OCI-LY7 (cell line): ENCODE results near the gene NFIA. TPM values are rescaled to one million over a fixed set of nuclear protein-coding genes. Genes with fewer than 3 reads are reported as not detected.
A peak's percentile ranks its signal among the peaks of the same experiment; 100 is the strongest.
"Not testable (repeated sequence)": the region's sequence is repeated elsewhere in the genome, so short reads cannot be mapped to it uniquely, and the experiment has no call there.

ENCODE experiments used
- BruUV-seq: library from RNA; stranded (reverse); fragments of 400-500 nt; replicated peaks from 2 replicates; lab custom pipeline; 2021; lab: Mats Ljungman, UMichigan
- CTCF ChIA-PET: fragments of 300-600 bp; sonication (Branson Sonifier 250); formaldehyde crosslinking; loops from one replicate; lab custom pipeline; 2022; ENCODE audit warnings: antibody characterized with exemption; ENCODE audit not compliant: unreplicated experiment; lab: Charles Lee
- POLR2A ChIA-PET: fragments of 300-600 bp; sonication (Branson Sonifier 250); formaldehyde crosslinking; loops from one replicate; lab custom pipeline; 2022; ENCODE audit warnings: antibody characterized with exemption; lab: Charles Lee
- DNase-seq: peaks from one replicate; pipeline ENCODE4 v3.0.0-alpha.2; 2015; ENCODE audit warnings: low spot score
- H2AFZ ChIP-seq: fragments of 200-600 bp; sonication (generic), shearing (Covaris generic); 2 replicates; pipeline ENCODE4 v1.6.1; 2014; ENCODE audit warnings: mild to moderate bottlenecking, antibody characterized with exemption, low read length, moderate library complexity
- H3K27ac ChIP-seq: fragments of 200-600 bp; sonication (generic); 2 replicates; pipeline ENCODE4 v1.5.1; 2014; ENCODE audit warnings: mixed run types, low read depth, mild to moderate bottlenecking, moderate library complexity, low read length, inconsistent platforms; ENCODE audit not compliant: poor library complexity, severe bottlenecking
- H3K36me3 ChIP-seq: fragments of 200-600 bp; sonication (generic); 2 replicates; pipeline ENCODE4 v1.6.1; 2014; ENCODE audit warnings: mild to moderate bottlenecking, antibody characterized with exemption, low read length, moderate library complexity, mixed read lengths; ENCODE audit not compliant: insufficient read depth
- H3K4me1 ChIP-seq: fragments of 200-600 bp; sonication (generic); 2 replicates; pipeline ENCODE4 v1.5.1; 2014; ENCODE audit warnings: mild to moderate bottlenecking, low read length; ENCODE audit not compliant: insufficient read depth, poor library complexity, severe bottlenecking
- H3K4me2 ChIP-seq: fragments of 200-600 bp; sonication (generic); 2 replicates; pipeline ENCODE4 v1.6.1; 2014; ENCODE audit warnings: mild to moderate bottlenecking, low read length
- H3K4me3 ChIP-seq: fragments of 200-600 bp; sonication (generic); 2 replicates; pipeline ENCODE4 v1.5.1; 2014; ENCODE audit warnings: mild to moderate bottlenecking, low read depth, low read length; ENCODE audit not compliant: poor library complexity, severe bottlenecking
- H3K79me2 ChIP-seq: fragments of 200-600 bp; sonication (generic); 2 replicates; pipeline ENCODE4 v1.6.1; 2016; ENCODE audit warnings: low read depth, mild to moderate bottlenecking, low read length, moderate library complexity, mixed read lengths; ENCODE audit not compliant: insufficient read depth
- H3K9me2 ChIP-seq: fragments of 200-600 bp; sonication (generic); 2 replicates; pipeline ENCODE4 v1.6.1; 2016; ENCODE audit warnings: mild to moderate bottlenecking, low read length, mixed read lengths; ENCODE audit not compliant: insufficient read depth
- H3K9me3 ChIP-seq: fragments of 200-600 bp; sonication (generic); 2 replicates; pipeline ENCODE4 v1.6.1; 2014; ENCODE audit warnings: mild to moderate bottlenecking, mixed run types, low read length, mixed read lengths
- H4K20me1 ChIP-seq: fragments of 200-600 bp; sonication (generic); 2 replicates; pipeline ENCODE4 v1.6.1; 2014; ENCODE audit warnings: mild to moderate bottlenecking, antibody characterized with exemption, low read length, moderate library complexity, mixed read lengths; ENCODE audit not compliant: insufficient read depth
- EZH2phosphoT487 ChIP-seq: fragments of 200-600 bp; sonication (generic); IDR thresholded peaks from 2 replicates; pipeline ENCODE4 v1.6.1; 2018; ENCODE audit warnings: low read depth, borderline replicate concordance, mild to moderate bottlenecking, mixed run types, antibody characterized with exemption, low read length, moderate library complexity, mixed read lengths
- intact Hi-C: fragments of 100-400 bp; cut with micrococcal nuclease; formaldehyde crosslinking; loops from one replicate; pipeline ENCODE4 v1.10.0; 2022; ENCODE audit not compliant: unreplicated experiment
- total RNA-seq, 2 experiments: library from RNA; depleted of rRNA in 1 of 2; stranded (reverse); fragments of >200 nt in 1 of 2; shearing (Covaris generic) in 1 of 2; gene quantifications; 2 replicates each; pipeline ENCODE4 v1.2.3, GENCODE V29; 2014 to 2022
- TF ChIP-seq, protein P1 (sequence below): fragments of 200-600 bp; sonication (generic); conservative IDR thresholded peaks from 2 replicates; pipeline ENCODE4 v1.5.1; 2014; ENCODE audit warnings: mild to moderate bottlenecking, antibody characterized with exemption, low read length, moderate library complexity, mixed read lengths

NFIA gene
- total RNA-seq, 2 experiments from 2014 or later, result 2.8 to 18.8 TPM

DNA sequence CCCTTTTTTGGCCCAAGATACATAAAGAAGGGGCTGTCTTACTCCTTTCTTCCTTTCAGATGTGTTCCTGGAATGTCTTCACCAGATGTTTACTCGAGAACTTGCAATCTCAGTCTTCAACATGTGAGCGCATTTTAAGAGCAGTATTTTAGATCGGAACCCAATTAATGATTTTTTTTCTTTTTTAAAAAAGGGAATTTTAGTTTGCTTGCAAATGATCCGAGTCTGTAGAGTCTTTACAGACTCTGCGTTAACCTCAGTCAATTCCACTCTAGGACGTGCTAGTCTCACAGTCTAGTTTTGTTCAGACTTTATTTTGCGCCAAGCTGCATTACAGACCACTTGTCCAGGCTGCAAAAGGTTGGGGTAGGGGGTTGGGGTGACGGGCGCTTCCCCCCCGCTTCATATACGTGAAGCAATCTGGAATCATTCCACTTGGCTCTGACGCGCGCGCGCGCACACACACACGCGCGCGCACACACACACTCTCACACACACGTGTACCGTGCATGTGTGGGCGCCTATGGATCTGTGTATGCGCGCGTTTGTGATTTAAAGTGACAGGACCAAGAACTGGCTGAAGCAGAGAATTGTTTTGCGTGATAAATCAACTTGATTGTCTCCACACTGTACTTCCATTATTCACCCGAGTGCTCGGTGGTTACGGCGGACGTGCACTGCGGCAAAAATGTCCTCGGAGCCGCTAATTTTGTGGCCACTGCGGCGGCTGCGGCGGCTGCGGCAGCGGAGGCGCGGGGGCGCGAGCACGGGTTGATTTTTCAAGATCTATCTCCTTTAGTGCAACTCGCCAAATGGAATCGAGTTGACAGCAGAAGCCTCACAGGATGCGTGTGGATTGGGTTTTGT lies 25.6 kb upstream of the NFIA start:
- DNase-seq, result peak; percentile 43
- H4K20me1 ChIP-seq, result no peaks in the 10 kb centered on the region
- H3K79me2 ChIP-seq, result no peaks in the 10 kb centered on the region
- no peaks in the 10 kb centered on the region for H3K9me2 ChIP-seq
- POLR2A ChIA-PET, result interaction anchor here (1.4 to 2.3 kb wide), 2 partner anchors 20 kb away, joined by 7 to 11 read pairs; no protein-coding TSS in a partner anchor
- peak overlapping the region; percentile 93 for H3K4me2 ChIP-seq
- peak overlapping the region; percentile 93 for H2AFZ ChIP-seq
- CTCF ChIA-PET, result no interaction called here
- H3K9me3 ChIP-seq, result no peaks in the 10 kb centered on the region
- peak overlapping the region; percentile 72 for H3K4me3 ChIP-seq
- no peaks in the 10 kb centered on the region for H3K36me3 ChIP-seq
- intact Hi-C loops, result loop anchor here (2.0 to 10.0 kb wide), 2 partner anchors 20 to 688 kb away; partner anchors contain the start of gene PATJ
- no TSS peak for BruUV-seq
- TF ChIP-seq, protein P1, sequence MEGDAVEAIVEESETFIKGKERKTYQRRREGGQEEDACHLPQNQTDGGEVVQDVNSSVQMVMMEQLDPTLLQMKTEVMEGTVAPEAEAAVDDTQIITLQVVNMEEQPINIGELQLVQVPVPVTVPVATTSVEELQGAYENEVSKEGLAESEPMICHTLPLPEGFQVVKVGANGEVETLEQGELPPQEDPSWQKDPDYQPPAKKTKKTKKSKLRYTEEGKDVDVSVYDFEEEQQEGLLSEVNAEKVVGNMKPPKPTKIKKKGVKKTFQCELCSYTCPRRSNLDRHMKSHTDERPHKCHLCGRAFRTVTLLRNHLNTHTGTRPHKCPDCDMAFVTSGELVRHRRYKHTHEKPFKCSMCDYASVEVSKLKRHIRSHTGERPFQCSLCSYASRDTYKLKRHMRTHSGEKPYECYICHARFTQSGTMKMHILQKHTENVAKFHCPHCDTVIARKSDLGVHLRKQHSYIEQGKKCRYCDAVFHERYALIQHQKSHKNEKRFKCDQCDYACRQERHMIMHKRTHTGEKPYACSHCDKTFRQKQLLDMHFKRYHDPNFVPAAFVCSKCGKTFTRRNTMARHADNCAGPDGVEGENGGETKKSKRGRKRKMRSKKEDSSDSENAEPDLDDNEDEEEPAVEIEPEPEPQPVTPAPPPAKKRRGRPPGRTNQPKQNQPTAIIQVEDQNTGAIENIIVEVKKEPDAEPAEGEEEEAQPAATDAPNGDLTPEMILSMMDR, result no peak
- TF ChIP-seq EZH2phosphoT487, result no peak
- peaks cover 13% of the 10 kb centered on the region for H3K4me1 ChIP-seq
- H3K27ac ChIP-seq, result no peak overlapping the region

DNA sequence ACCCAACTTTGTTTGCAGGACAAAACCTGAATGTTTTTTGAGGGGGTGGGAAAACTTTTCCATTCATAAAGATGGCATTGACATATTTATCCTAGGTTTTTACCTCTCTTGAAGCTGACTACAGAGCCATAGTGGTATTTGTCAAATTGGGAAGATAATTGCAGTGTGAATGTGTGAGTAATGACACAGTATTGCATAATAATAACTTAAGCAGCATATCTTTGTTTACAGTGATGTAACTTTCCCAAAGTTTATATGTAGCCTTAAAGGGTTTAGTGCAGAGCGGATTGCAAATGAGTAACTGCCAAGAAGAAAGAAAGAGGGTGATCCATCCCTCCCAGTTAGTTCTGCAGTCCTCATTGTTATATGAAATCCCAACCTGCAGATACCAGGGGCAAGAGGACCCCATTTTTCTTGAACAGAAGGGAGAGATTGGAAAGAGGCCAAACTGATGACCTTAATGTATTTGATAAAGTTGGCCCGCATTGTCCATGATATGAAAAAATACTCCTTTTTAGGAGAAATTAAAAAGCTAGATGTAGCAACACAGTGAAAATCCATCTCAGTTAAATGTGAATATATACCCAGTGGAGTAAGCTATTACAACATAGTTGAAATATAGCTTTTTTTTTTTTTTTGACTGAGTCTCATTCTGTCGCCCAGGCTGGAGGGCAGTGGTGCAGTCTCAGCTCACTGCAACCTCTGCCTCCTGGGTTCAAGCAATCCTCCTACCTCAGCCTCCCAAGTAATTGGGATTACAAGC lies 23.7 kb upstream of the NFIA start:
- BruUV-seq, result no TSS peak
- Histone ChIP-seq H3K79me2 (no peaks in the 10 kb centered on the region), H3K4me3 (no peak overlapping the region), H3K9me3 (no peaks in the 10 kb centered on the region), H3K9me2 (no peaks in the 10 kb centered on the region), H2AFZ (no peak overlapping the region), H3K4me1 (peaks cover 6% of the 10 kb centered on the region), H3K4me2 (no peak overlapping the region), H3K36me3 (no peaks in the 10 kb centered on the region), H3K27ac (no peak overlapping the region), H4K20me1 (no peaks in the 10 kb centered on the region)
- intact Hi-C loops, result loop anchor here (10.0 kb wide), 1 partner anchor 686 kb away; the partner anchor contains the start of gene PATJ
- POLR2A ChIA-PET, result interaction anchor here (2.3 kb wide), 1 partner anchor 18 kb away, joined by 11 read pairs; no protein-coding TSS in a partner anchor
- DNase-seq, result no peak
- TF ChIP-seq EZH2phosphoT487, result no peak
- TF ChIP-seq, protein P1, result no peak
- CTCF ChIA-PET, result interaction anchor here (0.6 kb wide), 1 partner anchor 13 kb away, joined by 4 read pairs; no protein-coding TSS in a partner anchor

DNA sequence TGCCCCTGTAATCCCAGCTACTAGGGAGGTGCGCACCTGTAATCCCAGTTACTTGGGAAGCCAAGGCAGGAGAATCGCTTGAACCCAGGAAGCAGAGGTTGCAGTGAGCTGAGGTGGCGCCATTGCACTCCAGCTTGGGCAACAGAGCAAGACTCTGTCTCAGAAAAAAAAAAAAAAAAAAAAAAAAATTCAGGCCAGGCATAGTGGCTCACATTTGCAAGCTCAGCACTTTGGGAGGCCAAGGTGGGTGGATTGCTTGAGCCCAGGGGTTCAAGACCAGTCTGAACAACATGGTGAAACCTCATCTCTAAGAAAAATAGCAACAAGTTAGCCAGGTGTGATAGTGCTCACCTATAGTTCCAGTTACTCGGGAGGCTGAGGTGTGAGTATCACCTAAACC lies 20.8 kb upstream of the NFIA start:
- H4K20me1 ChIP-seq, CTCF ChIA-PET, H3K36me3 ChIP-seq, H3K4me2 ChIP-seq, DNase-seq, H3K4me3 ChIP-seq, H3K9me3 ChIP-seq, H3K27ac ChIP-seq, BruUV-seq, H3K79me2 ChIP-seq, H2AFZ ChIP-seq, H3K4me1 ChIP-seq, H3K9me2 ChIP-seq, POLR2A ChIA-PET, intact Hi-C loops: not testable (repeated sequence)
